Breast epithelium (tissue), 3 donors: ENCODE results near the gene ELMOD1.

Source experiments
- CTCF ChIP-seq, 3 donors: fragments of 450-650 bp; IDR thresholded peaks; one replicate each; pipeline ENCODE4 v1.5.1; 2016 to 2017; ENCODE audit warnings: antibody characterized with exemption in 3 of 3, mild to moderate bottlenecking in 3 of 3, moderate library complexity in 3 of 3
- POLR2A ChIP-seq: fragments of 450-650 bp; IDR thresholded peaks from one replicate; pipeline ENCODE4 v1.6.1; 2016; ENCODE audit warnings: antibody characterized with exemption, mild to moderate bottlenecking, moderate library complexity
- POLR2AphosphoS5 ChIP-seq, 3 donors: sonication (generic); formaldehyde crosslinking; IDR thresholded peaks; one replicate each; pipeline ENCODE4 v1.6.1; 2017; ENCODE audit warnings: antibody characterized with exemption in 3 of 3

- no peak for TF ChIP-seq CTCF (IDR thresholded peaks at IDR 0.05)
- no peak for TF ChIP-seq POLR2A
- TF ChIP-seq POLR2AphosphoS5 (IDR thresholded peaks at IDR 0.05), result no peak
These were observed 41.0 kb upstream of the ELMOD1 start for GRCh38 chr11:107549954-107550285.
